ENCODE results near the gene DACT1.

DACT1 gene

GRCh38 chr14:58668848-58669480 lies 31.2 kb downstream of the DACT1 start:
- TF ChIP-seq CTCF (IDR thresholded peaks at IDR 0.05; ENCODE audit: borderline replicate concordance, control extremely low read depth, extremely low read depth, insufficient read depth, missing control alignments): no peak
- no peak for DNase-seq (ENCODE audit: low spot score)
- in situ Hi-C loops (cut with MboI; ENCODE audit: low sequenced_read_pairs, unreplicated experiment): no loop called here

GRCh38 chr14:58669556-58670200 lies 31.9 kb downstream of the DACT1 start:
- no peak for DNase-seq (ENCODE audit: low spot score)
- no peak for TF ChIP-seq CTCF (IDR thresholded peaks at IDR 0.05; ENCODE audit: borderline replicate concordance, control extremely low read depth, extremely low read depth, insufficient read depth, missing control alignments)
- in situ Hi-C loops (cut with MboI; ENCODE audit: low sequenced_read_pairs, unreplicated experiment): no loop called here

- DNase-seq (ENCODE audit: low spot score): no peak
- in situ Hi-C loops (cut with MboI; ENCODE audit: low sequenced_read_pairs, unreplicated experiment): no loop called here
- no peak for TF ChIP-seq CTCF (IDR thresholded peaks at IDR 0.05; ENCODE audit: borderline replicate concordance, control extremely low read depth, extremely low read depth, insufficient read depth, missing control alignments)
These were observed 33.3 kb downstream of the DACT1 start for GRCh38 chr14:58671024-58671423.

- in situ Hi-C loops (cut with MboI; ENCODE audit: low sequenced_read_pairs, unreplicated experiment): no loop called here
- no peak for TF ChIP-seq CTCF (IDR thresholded peaks at IDR 0.05; ENCODE audit: borderline replicate concordance, control extremely low read depth, extremely low read depth, insufficient read depth, missing control alignments)
- DNase-seq (ENCODE audit: low spot score): no peak
These were observed 33.7 kb downstream of the DACT1 start for GRCh38 chr14:58671436-58671835.

- TF ChIP-seq CTCF (IDR thresholded peaks at IDR 0.05; ENCODE audit: borderline replicate concordance, control extremely low read depth, extremely low read depth, insufficient read depth, missing control alignments): no peak
- DNase-seq (ENCODE audit: low spot score): no peak
- in situ Hi-C loops (cut with MboI; ENCODE audit: low sequenced_read_pairs, unreplicated experiment): no loop called here
These were observed 36.0 kb downstream of the DACT1 start for GRCh38 chr14:58673722-58674121.

- DNase-seq (ENCODE audit: low spot score): no peak
- no peak for TF ChIP-seq CTCF (IDR thresholded peaks at IDR 0.05; ENCODE audit: borderline replicate concordance, control extremely low read depth, extremely low read depth, insufficient read depth, missing control alignments)
- in situ Hi-C loops (cut with MboI; ENCODE audit: low sequenced_read_pairs, unreplicated experiment): no loop called here
These were observed 39.2 kb downstream of the DACT1 start for GRCh38 chr14:58677001-58677400.

All from GM13976 (cell line).